Glomerular visceral epithelial cell (primary cell): Measurements from ENCODE around the gene NIPAL3.
"Not testable (repeated sequence)": the region's sequence is repeated elsewhere in the genome, so short reads cannot be mapped to it uniquely, and the experiment has no call there.

Experiments used
- DNase-seq: peaks from one replicate; pipeline ENCODE4 v3.0.0-alpha.2; 2016; ENCODE audit errors: extremely low spot score

Gene NIPAL3

DNA sequence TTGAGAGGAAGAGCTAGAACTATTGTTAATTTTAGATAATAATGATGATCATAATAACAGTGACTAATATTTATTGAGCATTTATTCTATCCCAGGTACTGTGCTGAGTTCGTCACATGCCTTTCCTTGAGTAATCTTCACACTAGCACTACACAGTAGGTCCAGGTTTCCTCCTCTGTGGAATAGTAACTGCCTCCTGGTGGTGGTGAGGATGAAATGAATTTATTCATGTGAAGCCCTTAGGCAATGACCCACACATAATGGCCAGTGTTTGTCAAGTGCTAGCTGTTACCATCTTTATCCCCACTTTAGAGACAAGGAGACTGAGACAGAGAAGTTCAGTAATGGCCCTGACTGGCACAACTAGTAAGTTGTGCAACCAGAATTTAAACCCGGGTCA lies 5.9 kb downstream of the NIPAL3 start:
- DNase-seq, result no peak

DNA sequence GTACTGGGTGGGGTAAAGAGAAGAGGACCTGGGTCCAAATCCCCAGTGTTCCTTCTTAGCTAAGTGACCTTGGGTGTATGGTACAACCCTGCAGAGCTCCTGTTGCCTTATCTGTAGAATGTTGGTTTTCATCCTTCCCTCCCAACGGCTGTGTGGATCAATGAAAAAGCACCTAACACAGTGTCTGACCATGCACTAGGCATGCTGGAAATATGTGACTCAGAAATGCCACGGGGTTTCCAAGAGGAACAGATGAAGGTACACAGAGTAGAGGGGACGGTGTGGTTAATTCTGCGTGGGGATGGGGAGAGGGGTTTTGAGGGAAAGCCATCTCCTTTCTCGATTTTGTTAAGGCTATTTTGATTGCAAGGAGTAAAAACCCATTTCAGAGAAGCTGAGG lies 8.6 kb downstream of the NIPAL3 start:
- DNase-seq, result no peak

DNA sequence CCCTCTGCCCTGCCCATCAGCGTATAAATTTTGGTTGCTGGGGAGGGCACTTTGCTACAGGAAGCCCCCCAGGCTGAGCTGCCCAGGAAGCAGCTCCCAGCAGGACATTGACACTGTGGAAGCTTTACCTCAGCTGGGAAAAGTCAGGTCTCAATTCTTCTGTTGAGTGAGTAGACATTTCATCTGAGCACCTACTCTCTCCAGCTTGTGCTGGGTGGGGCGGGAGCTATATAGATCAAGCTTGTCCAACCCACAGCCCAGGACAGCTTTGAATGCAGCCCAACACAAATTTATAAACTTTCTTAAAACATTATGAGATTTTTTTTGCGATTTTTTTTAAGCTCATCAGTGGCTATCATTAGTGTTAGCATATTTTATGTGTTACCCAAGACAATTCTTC lies 9.4 kb downstream of the NIPAL3 start:
- DNase-seq, result no peak

DNA sequence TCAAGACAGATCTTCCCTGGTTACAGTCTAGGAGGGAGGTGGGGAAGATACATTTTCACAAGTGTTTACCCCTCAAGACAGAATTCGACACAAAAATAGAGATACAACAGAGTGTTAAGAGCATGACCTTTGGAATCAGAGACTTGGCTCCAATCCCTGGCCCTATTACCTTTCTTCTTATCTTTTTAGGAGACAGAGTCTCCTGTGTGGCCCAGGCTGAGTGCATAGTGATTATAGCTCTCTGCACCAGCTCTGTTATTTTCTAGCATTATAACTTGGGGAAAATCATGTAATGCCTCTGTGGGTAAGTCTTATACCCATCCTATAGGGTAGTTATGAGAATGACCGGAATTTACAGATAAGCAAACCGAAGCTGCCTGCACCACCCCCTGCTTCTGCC lies 9.8 kb downstream of the NIPAL3 start:
- no peak for DNase-seq

DNA sequence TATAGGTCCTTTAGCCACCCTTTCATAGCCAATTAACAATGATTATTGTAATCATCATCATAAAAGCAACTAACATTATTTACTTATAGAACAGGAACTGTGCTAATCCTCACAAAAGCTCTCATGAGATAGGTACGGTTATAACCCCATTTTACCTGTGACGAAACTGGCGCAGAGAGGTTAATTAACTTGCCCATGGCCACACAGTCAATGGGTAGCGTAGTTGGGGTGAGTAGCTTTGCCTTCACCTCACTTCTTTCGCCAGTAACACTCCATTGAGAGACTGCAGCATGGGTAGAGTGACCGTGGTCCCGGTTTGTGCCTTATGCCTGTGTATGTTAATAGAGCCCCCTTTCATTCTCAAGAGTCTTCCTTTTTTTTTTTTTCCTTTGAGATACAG lies 10.3 kb downstream of the NIPAL3 start:
- no peak for DNase-seq

DNA sequence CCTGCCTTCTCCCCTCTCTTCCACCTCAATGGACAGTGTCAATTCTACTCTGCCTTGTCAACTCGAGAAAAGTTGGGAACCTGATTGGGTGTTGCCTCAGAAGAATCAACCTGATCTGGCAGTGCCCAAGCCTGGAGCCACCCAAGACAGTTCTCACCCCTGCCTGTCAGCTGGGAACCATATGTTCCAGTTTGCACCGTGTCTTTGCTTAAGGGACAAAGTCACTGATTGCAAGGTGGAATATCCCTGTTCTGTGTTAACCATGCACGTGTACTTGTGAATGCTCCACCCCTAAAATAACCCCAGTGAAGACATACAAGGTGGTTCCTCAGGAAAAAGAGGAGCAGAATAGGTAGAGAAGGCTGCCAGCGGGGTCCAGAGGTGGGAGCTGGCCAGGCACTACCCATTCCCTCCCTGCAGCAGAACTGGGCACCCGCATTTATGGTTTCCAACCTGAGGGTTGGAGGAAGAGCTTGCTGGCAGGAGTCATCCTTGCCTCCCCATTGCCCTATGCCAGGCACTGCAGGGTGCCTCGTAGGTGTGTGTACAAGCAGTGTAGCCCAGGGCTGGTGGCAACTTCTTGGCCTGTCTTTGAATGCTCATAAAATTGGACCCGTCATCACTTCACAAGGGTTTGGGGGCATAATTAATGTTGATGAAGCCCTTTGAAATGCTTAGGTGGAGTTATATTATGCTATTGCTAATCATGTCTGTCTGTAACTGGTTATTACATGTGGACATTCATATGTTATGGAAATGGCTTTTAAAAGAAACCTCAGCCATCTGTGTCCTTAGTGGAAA lies 11.3 kb downstream of the NIPAL3 start:
- DNase-seq, result no peak

DNA sequence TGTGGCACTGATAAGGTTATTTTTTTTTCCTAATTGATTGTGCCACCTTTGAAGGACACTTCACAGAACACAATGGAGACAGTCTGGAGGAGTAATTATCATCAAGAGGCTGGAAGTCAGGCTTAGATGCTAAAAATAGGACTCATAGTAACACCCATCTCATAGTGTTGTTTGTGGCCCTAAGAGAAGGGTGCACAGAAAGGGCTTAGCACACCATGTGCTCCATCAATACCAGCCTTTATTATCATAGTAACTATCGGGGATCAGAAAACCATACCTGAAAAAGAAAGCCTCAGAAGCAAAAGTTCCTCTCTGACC lies 11.9 kb downstream of the NIPAL3 start:
- DNase-seq, result no peak

DNA sequence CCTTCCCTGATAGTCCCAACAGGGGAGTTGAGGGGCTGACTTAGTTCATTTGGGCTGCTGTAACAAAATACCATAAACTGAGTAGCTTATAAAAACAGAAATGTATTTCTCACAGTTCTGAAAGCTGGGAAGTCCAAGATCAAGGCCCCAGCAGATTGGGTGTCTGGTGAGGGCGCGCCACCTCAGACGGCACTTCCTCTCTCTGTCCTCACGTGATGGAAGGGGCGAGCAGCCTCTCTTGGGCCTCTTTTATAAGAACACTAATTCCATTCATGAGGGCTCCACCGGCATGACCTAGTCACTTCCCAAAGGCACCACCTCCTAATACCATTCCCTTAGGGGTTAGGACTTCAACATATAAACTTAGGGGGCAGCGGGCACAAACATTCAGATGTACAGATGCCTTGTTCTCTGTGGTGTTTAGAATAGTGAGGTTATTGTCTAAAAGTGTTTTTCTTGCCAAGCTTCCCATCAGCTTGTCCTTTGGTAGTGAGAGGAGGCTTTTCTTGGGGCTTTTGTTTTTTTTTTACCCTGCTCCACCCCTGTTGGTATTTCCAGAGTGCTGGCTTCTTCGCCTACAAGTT lies 20.3 kb downstream of the NIPAL3 start:
- DNase-seq, result no peak

DNA sequence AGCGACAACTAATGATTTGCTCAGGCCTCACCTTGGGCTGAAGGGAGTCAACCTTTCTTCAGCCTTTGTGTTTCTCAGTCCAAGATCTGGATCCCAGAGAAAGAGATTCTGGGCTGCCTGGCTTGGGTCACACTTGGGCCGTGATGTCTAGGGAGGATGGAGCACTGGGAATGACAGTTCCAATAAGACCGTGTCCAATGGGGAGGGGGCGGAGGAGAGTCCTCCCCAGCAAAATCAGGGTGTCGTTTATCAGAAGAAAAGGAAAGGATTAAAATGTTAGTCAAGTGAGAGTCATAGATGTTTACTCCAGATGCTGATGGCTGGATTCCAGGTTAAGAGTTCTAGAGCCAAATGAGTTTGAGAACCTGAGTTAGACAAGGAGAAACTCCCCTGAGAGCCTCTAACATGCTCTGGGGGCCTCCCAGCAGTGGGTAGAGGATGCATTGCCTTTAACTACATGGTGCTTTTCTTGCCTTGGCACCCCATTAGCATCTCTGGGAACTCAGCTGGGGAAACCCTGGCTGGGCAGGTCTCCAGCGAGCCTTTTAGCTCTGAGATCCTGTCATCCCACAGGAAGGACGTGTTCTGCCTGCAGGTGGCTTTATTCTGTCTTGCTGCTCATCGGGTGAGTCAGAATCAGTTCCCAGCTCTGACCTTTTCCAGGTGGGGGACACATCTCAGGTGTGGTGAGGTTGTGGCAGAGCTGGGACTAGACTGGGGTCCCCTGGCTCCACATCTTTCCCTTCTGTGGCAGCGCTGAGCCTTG lies 22.2 kb downstream of the NIPAL3 start:
- DNase-seq, result no peak

DNA sequence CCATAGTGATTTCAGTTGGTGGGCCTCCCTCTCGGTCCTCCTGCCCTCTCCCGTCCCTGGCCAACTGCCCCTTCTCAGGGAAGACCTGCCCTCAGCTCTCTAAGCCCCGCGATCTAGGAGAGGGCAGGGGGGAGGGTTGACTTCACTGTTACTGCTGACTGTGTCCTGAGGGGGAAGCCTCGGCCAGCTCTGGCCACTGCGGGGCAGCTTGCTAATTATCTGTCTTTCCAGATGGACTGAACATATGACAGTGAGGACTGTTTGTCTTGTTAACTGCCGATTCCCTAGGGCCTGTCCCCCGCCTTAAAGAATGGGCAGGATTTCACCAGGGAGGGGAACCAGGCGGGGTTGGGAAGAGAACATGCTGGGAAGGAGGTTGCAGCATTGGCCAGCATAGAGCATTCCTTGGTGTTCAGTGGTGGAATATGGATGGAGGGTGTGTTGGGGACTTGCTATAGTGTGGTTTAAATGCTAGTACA lies 22.9 kb downstream of the NIPAL3 start:
- DNase-seq, result no peak

DNA sequence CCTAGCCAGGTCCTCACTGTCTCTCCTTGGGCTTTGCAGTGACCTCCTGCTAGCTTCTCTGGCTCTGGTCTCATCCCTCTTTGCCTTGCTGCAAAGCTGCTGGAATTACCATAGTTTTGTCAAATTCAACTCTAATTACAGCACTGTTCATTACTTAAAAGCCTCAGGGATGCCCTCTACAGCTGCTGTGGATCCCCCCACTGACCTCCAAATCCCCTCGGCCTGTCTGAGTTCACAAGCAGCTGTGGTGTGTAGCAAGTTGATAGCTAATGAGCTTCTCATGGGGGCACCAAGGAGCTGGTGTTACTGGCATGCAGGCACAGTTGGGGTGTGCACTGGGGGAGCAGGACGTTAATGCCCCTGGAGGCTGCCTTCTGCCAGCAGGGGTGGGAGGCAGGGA lies 24.8 kb downstream of the NIPAL3 start:
- no peak for DNase-seq

DNA sequence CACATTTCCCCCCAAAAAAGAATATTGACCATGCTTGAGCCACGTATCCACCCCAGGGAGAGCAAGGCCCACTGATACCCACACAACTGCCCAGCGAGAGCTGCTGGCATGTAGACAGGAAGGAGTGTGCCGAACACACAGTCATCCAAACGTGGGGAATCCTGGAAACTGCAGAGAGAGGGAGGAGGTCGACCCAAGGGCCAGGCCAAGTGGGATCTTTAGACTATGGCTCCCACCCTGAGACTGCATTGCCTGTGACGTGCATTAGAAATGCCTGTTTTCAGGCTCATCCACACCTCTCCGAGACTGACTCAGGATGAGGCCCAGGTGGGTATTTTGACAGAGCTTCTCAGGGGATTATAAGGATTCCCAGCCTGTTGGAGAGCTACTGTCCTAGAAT lies 25.9 kb downstream of the NIPAL3 start:
- no peak for DNase-seq

DNA sequence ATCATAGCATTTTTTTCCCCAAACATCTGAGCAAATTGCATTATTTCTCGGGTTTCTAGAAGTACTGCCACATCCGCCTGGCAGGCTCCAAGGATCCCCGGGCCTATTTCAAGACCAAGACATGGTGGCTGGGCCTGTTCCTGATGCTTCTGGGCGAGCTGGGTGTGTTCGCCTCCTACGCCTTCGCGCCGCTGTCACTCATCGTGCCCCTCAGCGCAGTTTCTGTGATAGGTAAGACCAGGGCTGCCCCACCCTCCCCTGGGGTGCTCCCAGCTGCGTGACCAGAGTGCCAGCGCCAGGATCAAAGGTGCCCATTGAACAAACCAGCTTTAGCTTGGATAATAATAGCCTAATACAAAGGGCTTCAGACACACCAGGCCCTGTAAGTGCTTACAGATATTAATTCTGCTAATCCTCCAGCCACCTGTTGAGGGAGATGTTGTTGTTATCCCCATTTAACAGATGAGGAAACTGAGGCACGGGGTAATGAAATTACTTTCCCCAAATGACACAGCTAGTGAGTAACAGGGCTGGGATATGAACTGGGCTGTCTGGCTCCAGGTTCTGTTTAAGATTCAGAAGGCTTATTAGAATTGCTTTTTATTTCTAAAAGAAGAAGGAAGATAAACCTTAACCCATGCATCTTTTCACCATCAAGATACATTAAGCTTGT lies 26.5 kb downstream of the NIPAL3 start:
- no peak for DNase-seq

DNA sequence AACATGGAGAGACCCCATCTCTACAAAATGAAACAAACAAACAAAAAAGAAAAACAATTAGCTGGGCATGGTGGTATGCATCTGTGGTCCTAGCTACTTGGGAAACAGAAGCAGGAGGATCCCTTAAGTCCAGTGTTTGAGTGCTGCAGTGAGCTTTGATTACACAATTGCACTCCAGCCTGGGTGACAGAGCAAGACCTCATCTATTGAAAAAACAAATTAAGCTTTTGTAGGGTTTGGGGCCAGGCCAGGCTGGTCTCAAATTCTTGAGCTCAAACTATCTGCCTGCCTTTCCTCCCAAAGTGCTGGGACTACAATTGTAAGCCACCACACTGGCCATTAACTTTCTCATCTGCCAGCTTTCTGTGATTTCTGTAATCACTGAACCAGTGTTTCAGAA lies 27.2 kb downstream of the NIPAL3 start:
- no peak for DNase-seq

DNA sequence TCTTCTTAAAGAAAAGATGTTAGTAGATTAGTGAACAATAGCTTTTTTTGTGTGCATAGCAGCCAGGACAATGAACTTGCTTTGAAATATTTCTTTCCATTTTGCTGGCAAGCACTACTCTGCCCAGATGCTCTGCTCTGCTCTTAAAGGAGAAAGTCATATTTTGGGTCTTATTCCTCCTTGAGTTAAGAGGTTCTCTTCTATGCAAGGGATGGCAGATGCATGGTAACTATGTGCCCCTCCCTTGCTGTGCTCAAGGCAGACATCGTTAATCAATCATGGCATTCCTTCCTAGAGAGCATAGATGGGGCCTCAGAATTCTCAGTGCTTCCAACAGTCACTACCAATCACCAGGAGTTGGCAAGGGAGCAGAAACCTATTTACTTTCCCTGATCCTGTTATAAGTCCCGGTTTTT lies 27.6 kb downstream of the NIPAL3 start:
- no peak for DNase-seq

DNA sequence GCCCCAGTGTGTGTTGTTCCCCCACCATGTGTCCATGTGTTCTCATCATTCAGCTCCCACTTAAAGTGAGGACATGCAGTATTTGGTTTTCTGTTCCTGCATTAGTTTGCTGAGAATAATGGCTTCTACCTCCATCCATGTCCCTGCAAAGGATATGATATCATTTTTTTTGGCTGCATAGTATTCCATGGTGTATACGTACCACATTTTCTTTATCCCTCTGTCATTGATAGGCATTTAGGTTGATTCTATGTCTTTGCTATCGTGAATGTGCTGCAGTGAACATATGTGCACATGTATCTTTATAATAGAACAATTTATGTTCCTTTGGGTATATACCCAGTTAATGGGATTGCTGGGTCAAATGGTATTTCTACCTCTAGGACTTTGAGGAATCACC lies 30.8 kb downstream of the NIPAL3 start:
- DNase-seq, result not testable (repeated sequence)

DNA sequence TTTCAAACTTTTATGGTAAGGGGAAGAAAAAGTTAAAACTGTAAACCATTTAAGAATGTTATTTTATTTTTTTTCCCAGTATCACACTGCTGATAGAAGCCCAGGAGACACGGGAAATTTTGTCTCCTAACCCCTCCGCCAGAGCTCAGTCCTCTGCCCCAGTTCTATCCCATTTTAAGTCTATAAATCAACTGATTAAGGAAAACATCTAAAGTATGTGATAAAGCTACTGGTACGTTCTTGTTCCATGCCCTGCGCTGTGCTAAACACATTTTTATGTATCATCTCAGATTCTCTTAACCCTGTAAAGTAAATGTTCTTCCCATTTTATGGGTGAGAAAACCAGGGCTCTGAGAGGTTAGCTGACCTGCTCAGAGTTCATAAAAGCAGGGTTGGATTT lies 34.7 kb downstream of the NIPAL3 start:
- DNase-seq, result no peak

DNA sequence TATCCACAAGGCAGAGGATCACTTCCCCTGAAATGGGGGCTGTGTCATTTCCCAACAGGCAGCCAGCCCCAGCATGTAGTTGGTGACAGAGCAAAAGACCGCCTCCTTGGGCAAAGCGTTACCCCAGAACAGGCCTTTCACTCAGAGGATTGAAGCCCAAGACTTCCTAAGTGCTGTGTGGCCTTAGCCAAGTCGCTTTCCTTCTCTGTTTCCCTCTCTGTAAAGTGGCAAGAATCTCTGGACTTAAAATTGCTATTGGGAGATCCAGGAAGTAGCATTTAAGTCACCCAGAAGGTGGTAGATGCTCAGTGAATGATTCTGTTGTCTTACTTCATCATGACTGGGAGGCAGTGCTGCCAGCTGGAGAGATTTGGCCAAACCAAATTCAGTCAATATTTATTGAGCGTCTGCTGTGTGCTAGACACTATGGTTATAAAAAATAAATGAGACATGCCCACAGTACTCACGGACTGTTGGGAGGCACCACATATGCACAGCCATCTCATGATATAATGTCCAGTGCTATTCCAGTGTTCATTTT lies 35.3 kb downstream of the NIPAL3 start:
- no peak for DNase-seq

DNA sequence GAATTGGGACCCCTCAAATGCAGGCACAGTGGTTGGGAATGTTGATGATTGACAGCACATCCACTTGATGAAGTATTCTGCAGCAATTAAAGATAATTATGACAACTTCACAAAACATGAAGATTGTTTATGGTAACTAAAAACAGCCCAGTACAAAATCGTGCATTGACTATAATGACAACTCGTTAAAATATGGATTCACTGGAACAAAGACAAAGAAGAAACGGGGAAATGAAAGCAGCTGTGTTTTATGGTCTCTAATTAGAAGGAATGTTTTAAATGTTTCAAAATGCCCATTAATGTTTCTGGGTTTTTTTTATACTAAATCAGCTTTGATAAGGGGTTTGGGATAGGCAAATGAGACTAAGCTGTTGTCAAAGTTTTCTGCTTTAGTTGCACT lies 36.1 kb downstream of the NIPAL3 start:
- DNase-seq, result no peak

DNA sequence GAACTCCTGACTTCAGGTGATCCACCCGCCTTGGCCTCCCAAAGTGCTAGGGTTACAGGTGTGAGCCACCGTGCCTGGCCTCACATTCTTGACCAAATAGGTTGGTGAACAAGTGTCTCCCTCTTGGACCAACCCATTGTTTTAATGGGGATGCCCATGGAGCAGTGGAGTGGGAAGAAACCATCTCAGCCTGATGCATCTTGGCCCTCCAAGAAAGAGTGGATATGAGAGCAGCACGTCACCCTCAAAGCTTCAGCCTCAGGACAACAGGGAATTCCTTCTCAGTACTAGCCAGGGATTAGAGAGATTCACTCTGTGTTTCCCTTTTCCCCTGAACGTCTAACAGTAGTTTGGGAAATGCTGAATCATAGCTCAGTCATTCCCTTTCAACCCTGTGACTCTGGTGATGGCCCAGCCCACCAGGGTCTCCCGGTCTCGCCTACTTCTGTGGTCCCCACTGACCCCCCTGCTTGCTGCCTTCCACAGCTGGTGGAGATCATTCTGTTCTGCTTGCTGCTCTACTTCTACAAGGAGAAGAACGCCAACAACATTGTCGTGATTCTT lies 37.4 kb downstream of the NIPAL3 start:
- no peak for DNase-seq

DNA sequence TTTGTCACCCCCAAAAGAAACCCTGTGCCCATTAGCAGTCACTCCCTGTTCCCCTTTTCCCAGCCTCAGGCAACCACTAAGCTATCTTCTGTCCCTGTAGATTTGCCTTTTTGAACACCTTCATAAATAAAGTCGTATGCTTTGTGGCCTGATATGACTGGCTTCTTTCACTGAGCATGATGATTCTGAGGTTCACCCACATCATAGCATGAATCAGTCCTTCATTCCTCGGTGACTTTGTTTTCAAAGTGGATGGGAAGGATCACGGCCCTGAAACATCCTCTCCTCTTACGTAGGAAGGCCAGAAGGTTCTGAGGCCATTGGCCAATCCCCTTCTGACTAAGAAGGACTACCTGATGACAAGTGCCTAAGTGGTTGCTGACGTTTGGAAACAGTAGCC lies 39.1 kb downstream of the NIPAL3 start:
- no peak for DNase-seq

DNA sequence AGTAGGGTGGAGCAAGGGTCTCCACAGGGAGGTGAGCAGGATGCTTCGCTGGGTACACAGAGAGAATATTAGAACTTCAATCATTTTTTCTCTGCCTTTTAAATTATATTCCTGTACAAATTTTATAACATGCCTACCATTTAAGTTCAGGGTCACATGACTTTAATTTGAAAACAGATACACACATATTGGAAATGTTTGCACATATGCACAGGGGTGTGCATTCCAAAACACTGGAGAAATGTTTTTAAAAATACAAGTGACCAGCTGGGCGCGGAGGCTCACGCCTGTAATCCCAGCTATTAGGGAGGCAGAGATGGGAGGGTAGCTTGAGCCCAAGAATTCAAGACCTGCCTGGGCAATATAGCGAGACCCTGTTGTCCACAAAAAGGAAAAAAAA lies 39.7 kb downstream of the NIPAL3 start:
- no peak for DNase-seq
